ENCODE data around the gene MED16.
"Not testable (repeated sequence)": the region's sequence is repeated elsewhere in the genome, so short reads cannot be mapped to it uniquely, and the experiment has no call there.

The MED16 gene

GRCh38 chr19:850221-850978 is 42.6 kb downstream of the MED16 start:
- no peak for DNase-seq

DNA sequence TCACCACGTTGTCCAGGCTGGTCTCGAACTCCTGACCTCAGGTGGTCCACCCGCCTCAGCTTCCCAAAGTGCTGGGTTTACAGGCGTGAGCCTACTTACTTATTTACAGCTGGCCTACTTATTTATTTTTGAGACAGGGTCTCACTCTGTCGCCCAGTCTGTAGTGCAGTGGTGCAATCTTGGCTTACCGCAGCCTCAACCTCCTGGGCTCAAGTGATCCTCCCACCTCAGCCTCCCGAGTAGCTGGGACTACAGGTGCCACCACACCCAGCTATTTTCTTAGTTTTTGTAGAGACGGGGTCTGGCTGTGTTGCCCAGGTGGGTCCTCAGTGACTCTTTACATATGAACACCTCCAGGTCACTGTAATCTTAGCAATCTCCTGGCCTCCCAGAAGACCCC is 43.8 kb downstream of the MED16 start:
- not testable (repeated sequence) for DNase-seq

DNA sequence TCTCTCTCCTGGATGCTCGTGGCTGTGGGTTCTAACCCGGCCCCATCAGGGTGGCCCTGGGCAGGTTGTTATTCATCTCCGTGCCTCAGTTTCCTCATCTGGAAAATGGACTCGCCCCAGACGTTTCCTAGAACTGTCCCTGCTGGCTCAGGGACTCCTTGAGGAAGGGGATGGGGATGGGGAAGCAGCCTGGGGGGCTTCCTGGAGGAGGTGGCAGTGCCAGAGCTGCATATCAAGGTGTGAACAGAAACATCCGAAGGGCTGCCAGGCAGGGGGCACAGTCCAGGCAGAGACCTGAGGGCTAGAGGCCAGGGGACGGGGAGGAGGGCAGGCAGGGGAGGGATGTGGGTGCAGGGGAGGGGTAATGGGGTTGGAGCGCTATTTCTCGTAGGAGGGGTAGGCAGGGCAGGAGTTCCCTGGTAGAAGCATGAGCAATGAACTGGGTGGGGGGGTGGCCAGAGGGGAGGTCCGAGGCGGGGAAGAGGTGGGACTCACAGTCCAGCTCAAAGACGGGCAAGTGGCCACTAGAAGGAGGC is 44.5 kb downstream of the MED16 start:
- no peak for DNase-seq

DNA sequence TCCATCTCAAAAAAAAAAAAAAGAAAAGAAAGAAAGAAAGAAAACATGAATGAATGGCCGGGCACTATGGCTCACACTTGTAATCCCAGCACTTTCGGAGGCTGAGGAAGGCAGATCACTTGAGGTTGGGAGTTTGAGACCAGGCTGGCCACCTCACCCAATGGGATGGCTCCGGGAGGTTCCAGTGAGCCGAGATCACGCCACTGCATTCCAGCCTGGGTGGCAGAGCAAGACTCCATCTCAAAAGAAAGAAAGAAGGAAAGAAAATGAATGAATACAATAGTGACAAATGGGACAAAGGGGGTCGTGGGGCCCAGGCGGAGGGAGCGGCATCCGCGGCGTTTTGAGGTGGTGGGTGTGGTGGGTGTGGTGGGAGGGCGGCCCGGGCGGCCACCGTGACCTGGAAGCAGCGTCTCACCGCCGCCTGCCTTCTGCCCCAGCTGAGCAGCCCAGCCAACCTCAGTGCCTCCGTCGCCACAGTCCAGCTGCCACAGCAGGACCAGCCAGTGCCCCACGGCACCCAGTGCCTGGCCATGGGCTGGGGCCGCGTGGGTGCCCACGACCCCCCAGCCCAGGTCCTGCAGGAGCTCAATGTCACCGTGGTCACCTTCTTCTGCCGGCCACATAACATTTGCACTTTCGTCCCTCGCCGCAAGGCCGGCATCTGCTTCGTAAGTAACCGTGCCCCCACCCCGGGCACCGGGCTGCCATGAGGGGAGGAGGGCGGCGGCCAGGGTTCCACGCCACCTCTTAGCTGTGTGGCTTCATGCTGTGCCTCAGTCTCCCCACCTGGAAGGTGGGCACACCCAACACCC is 47.1 kb downstream of the MED16 start:
- no peak for DNase-seq

DNA sequence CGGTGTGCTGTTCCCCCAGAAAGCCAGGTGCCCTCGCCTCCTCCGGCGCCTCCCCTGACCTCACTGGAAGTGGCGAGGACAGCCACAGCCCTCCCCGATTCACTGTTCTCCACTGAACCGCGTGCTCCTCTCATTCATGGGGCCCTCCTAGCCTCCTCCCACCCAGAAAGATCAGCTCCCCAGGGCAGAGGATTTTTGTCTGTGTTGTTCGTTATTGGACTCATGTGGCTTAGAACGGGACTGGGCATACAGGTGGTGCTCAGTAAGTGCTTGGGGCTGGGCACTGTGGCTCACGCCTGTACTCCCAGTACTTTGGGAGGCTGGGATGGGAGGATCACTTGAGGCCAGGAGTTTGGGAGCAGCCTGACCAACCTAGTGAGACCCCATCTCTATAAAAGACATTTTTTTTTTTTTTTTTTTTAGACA is 48.4 kb downstream of the MED16 start:
- no peak for DNase-seq

DNA sequence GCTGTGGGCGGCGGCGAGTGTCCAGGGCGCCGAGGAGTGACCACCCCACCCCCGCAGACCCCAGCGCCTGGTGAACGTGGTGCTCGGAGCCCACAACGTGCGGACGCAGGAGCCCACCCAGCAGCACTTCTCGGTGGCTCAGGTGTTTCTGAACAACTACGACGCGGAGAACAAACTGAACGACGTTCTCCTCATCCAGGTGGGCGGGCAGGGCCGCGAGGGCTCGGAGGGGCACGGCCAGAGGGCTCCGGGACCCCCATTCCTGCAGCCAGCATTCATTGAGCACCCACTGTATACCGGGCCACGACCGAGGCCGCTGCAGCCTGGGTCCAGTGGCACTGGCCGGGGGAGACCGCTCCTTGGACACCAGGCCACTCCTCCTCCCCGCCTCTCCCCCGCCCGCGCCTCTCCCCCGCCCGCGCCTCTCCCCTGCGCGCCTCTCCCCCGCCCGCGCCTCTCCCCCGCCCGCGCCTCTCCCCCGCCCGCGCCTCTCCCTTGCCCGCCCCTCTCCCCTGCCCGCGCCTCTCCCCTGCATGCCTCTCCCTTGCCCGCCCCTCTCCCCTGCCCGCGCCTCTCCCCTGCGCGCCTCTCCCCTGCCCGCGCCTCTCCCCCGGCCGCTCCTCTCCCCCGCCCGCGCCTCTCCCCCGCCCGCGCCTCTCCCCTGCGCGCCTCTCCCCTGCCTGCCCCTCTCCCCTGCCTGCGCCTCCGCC is 49.0 kb downstream of the MED16 start:
- DNase-seq: no peak

GRCh38 chr19:843180-843835 is 49.7 kb downstream of the MED16 start:
- no peak for DNase-seq

DNA sequence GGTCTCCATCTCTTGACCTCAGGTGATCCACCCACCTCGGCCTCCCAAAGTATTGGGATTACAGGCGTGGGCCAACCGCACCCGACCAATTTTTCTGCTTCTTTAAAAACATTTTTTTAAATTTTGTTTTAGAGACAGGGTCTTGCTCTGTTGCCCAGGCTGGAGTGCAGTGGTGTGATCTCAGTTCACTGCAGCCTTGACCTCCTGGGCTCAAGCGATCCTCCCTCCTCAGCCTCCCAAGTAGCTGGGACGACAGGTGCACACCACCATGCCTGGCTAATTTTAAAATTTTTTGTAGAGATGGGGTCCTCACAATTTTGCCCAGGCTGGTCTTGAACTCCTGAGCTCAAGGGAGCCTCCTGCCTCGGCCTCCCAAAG is 50.2 kb downstream of the MED16 start:
- not testable (repeated sequence) for DNase-seq

DNA sequence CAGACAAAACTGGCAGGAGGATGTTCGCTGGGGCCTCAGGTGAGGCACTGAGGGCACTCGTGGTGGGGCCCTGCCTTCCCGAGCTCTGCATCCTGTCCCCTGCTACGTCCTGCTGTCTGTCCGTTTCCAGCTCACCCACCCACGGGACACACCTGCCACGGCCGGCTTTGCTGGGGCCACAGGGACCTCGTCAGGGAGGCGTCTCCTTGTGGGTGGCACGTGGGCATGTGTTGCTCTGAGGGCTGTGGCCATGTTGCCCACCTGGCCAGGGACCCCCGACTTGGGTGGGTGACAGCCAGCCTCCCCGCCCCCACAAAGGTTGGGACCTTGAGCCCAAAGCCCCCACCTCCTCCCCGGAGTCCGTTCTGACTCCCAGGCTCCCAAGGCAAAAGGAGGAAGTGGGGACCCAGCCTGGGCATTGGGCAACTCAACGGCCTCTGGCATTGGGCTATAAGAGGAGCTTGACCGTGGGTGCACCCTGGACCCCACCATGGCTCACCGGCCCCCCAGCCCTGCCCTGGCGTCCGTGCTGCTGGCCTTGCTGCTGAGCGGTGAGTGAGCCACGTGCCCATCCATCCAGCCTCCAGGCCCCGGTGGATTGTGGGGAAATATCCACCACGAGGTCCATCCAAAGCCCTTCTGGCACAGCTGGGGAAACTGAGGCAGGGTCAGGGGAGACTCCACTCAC is 52.3 kb downstream of the MED16 start, which contains the start of gene PRTN3:
PRTN3 (plus strand) TSS at position 481 of the 688 bp plus-strand sequence; CDS start at position 491, 10 bp downstream.
- no peak for DNase-seq

GRCh38 chr19:835210-835810 is 57.7 kb downstream of the MED16 start:
- DNase-seq: no peak

DNA sequence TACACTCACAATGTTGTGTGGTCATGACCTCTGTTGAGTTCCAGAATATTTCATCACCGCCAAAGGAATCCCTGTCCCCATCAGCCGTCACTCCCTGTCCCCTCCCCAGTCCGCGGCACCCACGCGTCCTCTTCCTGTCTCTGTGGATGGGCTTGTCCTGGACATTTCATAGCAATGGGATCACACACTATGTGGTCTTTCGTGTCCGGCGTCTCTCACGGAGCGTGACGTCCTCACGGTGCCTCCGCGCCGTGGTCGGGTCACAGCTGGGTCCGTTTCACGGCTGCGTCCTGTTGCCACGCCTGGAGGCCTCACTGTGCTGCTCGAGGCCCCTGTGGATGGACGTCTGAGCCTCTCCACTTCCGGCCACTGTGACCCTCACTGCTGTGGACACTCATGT is 58.8 kb downstream of the MED16 start:
- no peak for DNase-seq

DNA sequence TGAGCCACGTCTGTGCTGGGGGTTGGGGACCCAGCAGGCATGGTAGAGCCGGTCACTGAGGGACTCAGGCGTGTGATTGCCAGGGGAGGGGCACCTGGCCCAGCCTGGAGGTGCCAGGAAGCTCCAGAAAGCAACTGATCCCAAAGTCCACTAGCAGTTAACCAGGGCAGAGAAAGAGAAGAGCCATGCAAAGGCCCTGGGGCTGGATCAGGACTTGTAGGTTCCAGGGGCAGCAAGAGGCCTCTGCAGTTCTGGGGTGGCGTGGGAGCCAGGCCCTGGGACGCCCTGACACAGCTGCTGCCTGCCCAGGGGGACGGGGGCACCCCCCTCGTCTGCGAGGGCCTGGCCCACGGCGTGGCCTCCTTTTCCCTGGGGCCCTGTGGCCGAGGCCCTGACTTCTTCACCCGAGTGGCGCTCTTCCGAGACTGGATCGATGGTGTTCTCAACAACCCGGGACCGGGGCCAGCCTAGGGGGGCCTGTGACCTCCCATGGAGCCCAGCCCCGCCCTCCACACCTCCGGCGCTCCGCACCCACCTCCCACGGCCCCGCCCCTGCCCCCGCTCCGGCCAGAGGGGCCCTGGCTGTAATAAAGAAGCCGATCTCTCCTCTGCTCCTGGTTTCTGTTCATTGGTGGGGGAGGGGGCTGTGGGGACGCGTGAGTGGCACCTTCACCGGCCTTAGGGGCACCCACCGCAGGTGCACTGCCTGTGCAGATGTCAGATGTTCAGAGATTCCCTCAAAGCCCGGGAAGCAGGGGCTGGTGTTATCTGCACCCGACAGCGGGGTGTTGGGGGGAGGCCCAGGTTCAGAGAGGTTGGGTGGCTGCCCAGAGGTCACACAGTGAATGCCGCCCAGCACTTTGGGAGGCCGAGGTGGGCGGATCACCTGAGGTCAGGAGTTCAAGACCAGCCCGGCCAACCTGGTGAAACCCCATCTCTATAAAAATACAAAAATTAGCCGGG is 61.3 kb downstream of the MED16 start:
- no peak for DNase-seq

DNA sequence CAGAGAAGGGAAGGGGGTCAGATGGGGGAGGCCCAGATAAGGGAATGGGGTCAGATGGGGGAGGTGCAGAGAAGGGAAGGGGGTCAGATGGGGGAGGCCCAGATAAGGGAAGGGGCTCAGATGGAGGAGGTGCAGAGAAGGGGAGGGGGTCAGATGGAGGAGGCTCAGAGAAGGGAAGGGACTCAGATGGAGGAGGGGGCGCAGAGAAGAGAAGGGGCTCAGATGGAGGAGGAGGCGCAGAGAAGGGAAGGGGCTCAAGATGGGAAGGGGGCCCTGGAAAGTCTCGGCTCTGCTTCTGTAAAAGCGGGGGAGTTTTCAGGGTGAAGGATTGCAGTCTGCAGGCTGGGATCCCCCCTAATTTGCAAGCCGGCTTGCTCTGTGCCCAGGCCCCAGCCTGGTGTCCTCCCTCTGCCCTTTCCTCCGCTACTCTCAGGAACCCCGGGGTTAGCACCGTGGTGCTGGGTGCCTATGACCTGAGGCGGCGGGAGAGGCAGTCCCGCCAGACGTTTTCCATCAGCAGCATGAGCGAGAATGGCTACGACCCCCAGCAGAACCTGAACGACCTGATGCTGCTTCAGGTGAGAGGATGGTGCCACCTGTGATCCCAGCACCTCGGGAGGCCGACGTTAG is 63.7 kb downstream of the MED16 start:
- DNase-seq: no peak

GRCh38 chr19:827710-828321 is 65.2 kb downstream of the MED16 start, which contains the start of gene AZU1:
AZU1 (plus strand) TSS chr19:827837; CDS start chr19:827847, 10 bp downstream.
- DNase-seq: no peak

- DNase-seq: no peak
These were observed 65.7 kb downstream of the MED16 start for GRCh38 chr19:827314-827709.

GRCh38 chr19:825897-826644 is 66.9 kb downstream of the MED16 start:
- no peak for DNase-seq

DNA sequence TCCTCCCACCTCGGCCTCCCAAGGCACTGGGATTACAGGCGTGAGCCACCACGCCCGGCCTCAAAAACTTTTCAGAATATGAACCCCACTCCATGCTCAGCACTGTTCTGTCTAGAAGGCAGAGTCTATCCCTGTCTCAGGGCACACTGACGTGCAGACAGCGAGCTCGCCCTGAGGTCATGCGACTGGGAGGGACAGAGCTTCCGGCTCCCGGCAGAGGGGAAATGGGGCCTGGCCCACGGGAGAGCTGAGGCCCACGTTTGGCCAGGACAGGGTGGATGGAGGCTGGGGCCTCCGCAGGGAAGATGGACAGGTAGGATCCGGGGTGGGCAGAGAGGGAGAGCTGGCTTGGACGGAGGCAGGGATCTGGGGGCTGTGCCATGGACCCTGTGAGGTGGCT is 68.1 kb downstream of the MED16 start:
- DNase-seq: no peak

- no peak for DNase-seq
These were observed 69.3 kb downstream of the MED16 start for GRCh38 chr19:823565-824121.

Measured in activated CD4-positive, alpha-beta T cell treated with anti-CD3 and anti-CD28 coated beads for 4 hours (primary cell).